ENCODE data around the gene ZC3H4. TPM values are rescaled to one million over a fixed set of nuclear protein-coding genes. Genes with fewer than 3 reads are reported as not detected.
A peak's percentile ranks its signal among the peaks of the same experiment; 100 is the strongest.

The ZC3H4 gene
- total RNA-seq, 4 donors from 2014 or later: 25.5 to 40.4 (median 34.2) TPM

- Histone ChIP-seq H3K36me3 (peaks cover 0 to 40% (median 0%) of the 10 kb centered on the region in 3 donors), H3K9me3 (no peaks in the 10 kb centered on the region), H3K27me3 (no peaks in the 10 kb centered on the region), H3K27ac (peak overlapping the region; percentile 26 to 90 (median 60)), H3K4me1 (peaks cover 0 to 38% (median 26%) of the 10 kb centered on the region in 4 donors), H3K4me3 (no peak overlapping the region)
- no peak for TF ChIP-seq POLR2A (IDR thresholded peaks at IDR 0.05)
- peak in 2 of 5 experiments; percentile 8 to 19 for TF ChIP-seq CTCF (IDR thresholded peaks at IDR 0.05)
- no peak for TF ChIP-seq EP300 (IDR thresholded peaks at IDR 0.05)
- DNase-seq (ENCODE audit: low spot score in 2 of 2): peak in 1 of 2 donors; percentile 24
- 16% methylated on average over 10 of the region's 10 CpGs for WGBS, 2 donors
These were observed 44.1 kb upstream of the ZC3H4 start for GRCh38 chr19:47157431-47158321.

GRCh38 chr19:47156861-47157430 lies 43.4 kb upstream of the ZC3H4 start:
- Histone ChIP-seq H3K4me1 (peaks cover 0 to 38% (median 26%) of the 10 kb centered on the region in 4 donors), H3K9me3 (no peaks in the 10 kb centered on the region), H3K27ac (peak overlapping the region; percentile 26 to 90 (median 60)), H3K27me3 (no peaks in the 10 kb centered on the region), H3K36me3 (peaks cover 0 to 47% (median 0%) of the 10 kb centered on the region in 3 donors), H3K4me3 (no peak overlapping the region)
- TF ChIP-seq CTCF (IDR thresholded peaks at IDR 0.05) (no peak), POLR2A (IDR thresholded peaks at IDR 0.05) (no peak), EP300 (IDR thresholded peaks at IDR 0.05) (no peak)
- no peak for DNase-seq (ENCODE audit: low spot score in 2 of 2)
- WGBS, 2 donors: 28 to 29% methylated on average over 7 of the region's 7 CpGs

GRCh38 chr19:47155148-47155547 lies 41.6 kb upstream of the ZC3H4 start:
- 68 to 73% methylated on average over 7 of the region's 7 CpGs for WGBS, 2 donors
- H3K27me3 ChIP-seq: no peaks in the 10 kb centered on the region
- no peak for TF ChIP-seq CTCF (IDR thresholded peaks at IDR 0.05)
- TF ChIP-seq POLR2A (IDR thresholded peaks at IDR 0.05): no peak
- TF ChIP-seq EP300 (IDR thresholded peaks at IDR 0.05): no peak
- no peak overlapping the region for H3K27ac ChIP-seq
- peaks cover 0 to 59% (median 0%) of the 10 kb centered on the region in 3 donors for H3K36me3 ChIP-seq
- DNase-seq (ENCODE audit: low spot score in 2 of 2): no peak
- H3K9me3 ChIP-seq: no peaks in the 10 kb centered on the region
- H3K4me3 ChIP-seq: no peak overlapping the region
- H3K4me1 ChIP-seq: peaks cover 0 to 38% (median 26%) of the 10 kb centered on the region in 4 donors

- no peak overlapping the region for H3K4me3 ChIP-seq
- no peak for TF ChIP-seq POLR2A (IDR thresholded peaks at IDR 0.05)
- no peak for TF ChIP-seq EP300 (IDR thresholded peaks at IDR 0.05)
- no peak for TF ChIP-seq CTCF (IDR thresholded peaks at IDR 0.05)
- no peaks in the 10 kb centered on the region for H3K9me3 ChIP-seq
- DNase-seq (ENCODE audit: low spot score in 2 of 2): no peak
- no peaks in the 10 kb centered on the region for H3K27me3 ChIP-seq
- no peak overlapping the region for H3K27ac ChIP-seq
- H3K36me3 ChIP-seq: peaks cover 0 to 68% (median 0%) of the 10 kb centered on the region in 3 donors
- WGBS, 2 donors: 94% methylated on average over 2 of the region's 2 CpGs
- H3K4me1 ChIP-seq: peaks cover 0 to 22% (median 19%) of the 10 kb centered on the region in 4 donors
These were observed 39.7 kb upstream of the ZC3H4 start for GRCh38 chr19:47153266-47153665.

- H3K27me3 ChIP-seq: no peaks in the 10 kb centered on the region
- no peaks in the 10 kb centered on the region for H3K9me3 ChIP-seq
- no peak for TF ChIP-seq CTCF (IDR thresholded peaks at IDR 0.05)
- TF ChIP-seq POLR2A (IDR thresholded peaks at IDR 0.05): no peak
- TF ChIP-seq EP300 (IDR thresholded peaks at IDR 0.05): no peak
- peaks cover 0 to 16% (median 13%) of the 10 kb centered on the region in 4 donors for H3K4me1 ChIP-seq
- H3K36me3 ChIP-seq: peaks cover 0 to 74% (median 0%) of the 10 kb centered on the region in 3 donors
- H3K27ac ChIP-seq: no peak overlapping the region
- WGBS, 2 donors: 83 to 94% methylated on average over 2 of the region's 2 CpGs
- DNase-seq (ENCODE audit: low spot score in 2 of 2): no peak
- no peak overlapping the region for H3K4me3 ChIP-seq
These were observed 39.1 kb upstream of the ZC3H4 start for GRCh38 chr19:47152632-47153031.

All from tibial nerve (tissue), 4 donors.